Measurements from ENCODE around the gene GCHFR. TPM values are rescaled to one million over a fixed set of nuclear protein-coding genes. Genes with fewer than 3 reads are reported as not detected.
A peak's percentile ranks its signal among the peaks of the same experiment; 100 is the strongest.

GCHFR gene
- total RNA-seq, 1 experiment from 2014 or later, result 7.1 TPM

- H3K27me3 ChIP-seq (replicated peaks; ENCODE audit: insufficient read depth, low read depth, low read length, poor library complexity), result no peaks in the 10 kb centered on the region
- ChIA-PET POLR2A (ENCODE audit: low non-redundant PET) (no interaction called here), CTCF (no interaction called here)
- no peaks in the 10 kb centered on the region for H3K9me3 ChIP-seq (ENCODE audit: low read depth, low read length, poor library complexity, severe bottlenecking)
- intact Hi-C loops (cut with micrococcal nuclease; ENCODE audit: unreplicated experiment), result no loop called here
- H3K4me3 ChIP-seq (ENCODE audit: low read depth, low read length, poor library complexity, severe bottlenecking), result no peak overlapping the region
- no peak for TF ChIP-seq CTCF (conservative IDR thresholded peaks at IDR 0.05; ENCODE audit: low read depth, low read length)
- TF ChIP-seq EZH2 (IDR thresholded peaks at IDR 0.05; ENCODE audit: borderline replicate concordance, low read depth, low read length, poor library complexity, severe bottlenecking), result no peak
- no peak overlapping the region for H3K27ac ChIP-seq (ENCODE audit: low read depth, low read length, poor library complexity, severe bottlenecking)
- BruUV-seq (replicated peaks), result no TSS peak
- DNase-seq (ENCODE audit: low spot score), result no peak
- H3K36me3 ChIP-seq (ENCODE audit: insufficient read depth, low read length, poor library complexity, severe bottlenecking), result peaks cover 78% of the 10 kb centered on the region
- no peaks in the 10 kb centered on the region for H3K4me1 ChIP-seq (ENCODE audit: insufficient read depth, low read length, poor library complexity, severe bottlenecking)
Measured at GRCh38 chr15:40737048-40737447, 26.8 kb upstream of the GCHFR start.

GRCh38 chr15:40739047-40739446 is 24.8 kb upstream of the GCHFR start:
- no peak for DNase-seq (ENCODE audit: low spot score)
- TSS peak; percentile 5 for BruUV-seq (replicated peaks)
- TF ChIP-seq CTCF (conservative IDR thresholded peaks at IDR 0.05; ENCODE audit: low read depth, low read length) (no peak), EZH2 (IDR thresholded peaks at IDR 0.05; ENCODE audit: borderline replicate concordance, low read depth, low read length, poor library complexity, severe bottlenecking) (no peak)

GRCh38 chr15:40739854-40740253 is 24.0 kb upstream of the GCHFR start:
- Histone ChIP-seq H3K36me3 (ENCODE audit: insufficient read depth, low read length, poor library complexity, severe bottlenecking) (peaks cover 80% of the 10 kb centered on the region), H3K27ac (ENCODE audit: low read depth, low read length, poor library complexity, severe bottlenecking) (no peak overlapping the region), H3K27me3 (replicated peaks; ENCODE audit: insufficient read depth, low read depth, low read length, poor library complexity) (no peaks in the 10 kb centered on the region), H3K9me3 (ENCODE audit: low read depth, low read length, poor library complexity, severe bottlenecking) (no peaks in the 10 kb centered on the region), H3K4me3 (ENCODE audit: low read depth, low read length, poor library complexity, severe bottlenecking) (no peak overlapping the region), H3K4me1 (ENCODE audit: insufficient read depth, low read length, poor library complexity, severe bottlenecking) (no peaks in the 10 kb centered on the region)
- POLR2A ChIA-PET (ENCODE audit: low non-redundant PET), result no interaction called here
- CTCF ChIA-PET, result no interaction called here
- BruUV-seq (replicated peaks), result no TSS peak
- intact Hi-C loops (cut with micrococcal nuclease; ENCODE audit: unreplicated experiment), result no loop called here
- TF ChIP-seq EZH2 (IDR thresholded peaks at IDR 0.05; ENCODE audit: borderline replicate concordance, low read depth, low read length, poor library complexity, severe bottlenecking) (no peak), CTCF (conservative IDR thresholded peaks at IDR 0.05; ENCODE audit: low read depth, low read length) (no peak)
- DNase-seq (ENCODE audit: low spot score), result no peak

More at GRCh38 chr15:40739047-40739446, 24.8 kb upstream of the GCHFR start:
- no peaks in the 10 kb centered on the region for H3K4me1 ChIP-seq (ENCODE audit: insufficient read depth, low read length, poor library complexity, severe bottlenecking)
- CTCF ChIA-PET, result no interaction called here
- intact Hi-C loops (cut with micrococcal nuclease; ENCODE audit: unreplicated experiment), result no loop called here
- peaks cover 79% of the 10 kb centered on the region for H3K36me3 ChIP-seq (ENCODE audit: insufficient read depth, low read length, poor library complexity, severe bottlenecking)
- H3K27ac ChIP-seq (ENCODE audit: low read depth, low read length, poor library complexity, severe bottlenecking), result no peak overlapping the region
- H3K4me3 ChIP-seq (ENCODE audit: low read depth, low read length, poor library complexity, severe bottlenecking), result no peak overlapping the region
- H3K9me3 ChIP-seq (ENCODE audit: low read depth, low read length, poor library complexity, severe bottlenecking), result no peaks in the 10 kb centered on the region
- no peaks in the 10 kb centered on the region for H3K27me3 ChIP-seq (replicated peaks; ENCODE audit: insufficient read depth, low read depth, low read length, poor library complexity)
- POLR2A ChIA-PET (ENCODE audit: low non-redundant PET), result no interaction called here
